H9 (cell line): Measurements from ENCODE around the gene XRRA1. TPM values are rescaled to one million over a fixed set of nuclear protein-coding genes. Genes with fewer than 3 reads are reported as not detected.

Experiments
- DNase-seq: peaks from one replicate; pipeline ENCODE4 v3.0.0-alpha.2; 2017
- H2AFZ ChIP-seq: one replicate; pipeline ENCODE4 v1.6.1; 2013; ENCODE audit warnings: mild to moderate bottlenecking, low read length, control low read depth, moderate library complexity
- H2AK5ac ChIP-seq: 2 replicates; pipeline ENCODE4 v1.6.1; 2013; ENCODE audit warnings: low read length, control low read depth, mixed read lengths; ENCODE audit not compliant: insufficient read length
- H2BK120ac ChIP-seq: one replicate; pipeline ENCODE4 v1.6.1; 2013; ENCODE audit warnings: low read depth, mild to moderate bottlenecking, low read length, control low read depth, inconsistent platforms; ENCODE audit not compliant: poor library complexity, severe bottlenecking
- H2BK12ac ChIP-seq: 2 replicates; pipeline ENCODE4 v1.6.1; 2013; ENCODE audit warnings: low read length, control low read depth, mixed read lengths, low read depth; ENCODE audit not compliant: insufficient read length
- H2BK15ac ChIP-seq: 2 replicates; pipeline ENCODE4 v1.6.1; 2013; ENCODE audit warnings: low read depth, low read length, control low read depth
- H2BK20ac ChIP-seq: one replicate; pipeline ENCODE4 v1.6.1; 2013; ENCODE audit warnings: low read depth, mild to moderate bottlenecking, low read length, control low read depth, inconsistent platforms; ENCODE audit not compliant: poor library complexity, severe bottlenecking
- H2BK5ac ChIP-seq: 2 replicates; pipeline ENCODE4 v1.6.1; 2013; ENCODE audit warnings: low read length, control low read depth, mixed read lengths; ENCODE audit not compliant: insufficient read length
- H3K14ac ChIP-seq: 2 replicates; pipeline ENCODE4 v1.6.1; 2013; ENCODE audit warnings: low read length, control low read depth; ENCODE audit not compliant: insufficient read depth
- H3K18ac ChIP-seq: 2 replicates; pipeline ENCODE4 v1.6.1; 2013; ENCODE audit warnings: low read depth, mild to moderate bottlenecking, mixed read lengths, low read length, control low read depth; ENCODE audit not compliant: insufficient read length
- H3K23ac ChIP-seq: 2 replicates; pipeline ENCODE4 v1.6.1; 2013; ENCODE audit warnings: low read length, control low read depth, mixed read lengths, low read depth; ENCODE audit not compliant: insufficient read length
- H3K23me2 ChIP-seq: 2 replicates; pipeline ENCODE4 v1.6.1; 2013; ENCODE audit warnings: low read depth, mild to moderate bottlenecking, mixed read lengths, low read length, control low read depth; ENCODE audit not compliant: insufficient read length, poor library complexity, severe bottlenecking
- H3K27ac ChIP-seq: 2 replicates; pipeline ENCODE4 v1.5.1; 2013; ENCODE audit warnings: low read length, control low read depth, mixed read lengths, low read depth; ENCODE audit not compliant: insufficient read length
- H3K27me3 ChIP-seq: 2 replicates; pipeline ENCODE4 v1.6.1; 2013; ENCODE audit warnings: low read length, control low read depth, inconsistent platforms; ENCODE audit not compliant: insufficient read depth
- H3K4ac ChIP-seq: 2 replicates; pipeline ENCODE4 v1.6.1; 2013; ENCODE audit warnings: low read depth, mild to moderate bottlenecking, control low read depth, inconsistent platforms, low read length, moderate library complexity
- H3K4me1 ChIP-seq: 2 replicates; pipeline ENCODE4 v1.6.1; 2013; ENCODE audit warnings: low read length, control low read depth, inconsistent platforms; ENCODE audit not compliant: insufficient read depth
- H3K4me2 ChIP-seq: 2 replicates; pipeline ENCODE4 v1.6.1; 2013; ENCODE audit warnings: low read length, control low read depth, mixed read lengths; ENCODE audit not compliant: insufficient read length, insufficient read depth
- H3K56ac ChIP-seq: 2 replicates; pipeline ENCODE4 v1.6.1; 2013; ENCODE audit warnings: low read depth, mild to moderate bottlenecking, mixed read lengths, low read length, control low read depth; ENCODE audit not compliant: insufficient read length
- H3K79me1 ChIP-seq: 2 replicates; pipeline ENCODE4 v1.6.1; 2013; ENCODE audit warnings: low read depth, mild to moderate bottlenecking, moderate library complexity, low read length, control low read depth, inconsistent platforms; ENCODE audit not compliant: insufficient read depth, poor library complexity, severe bottlenecking
- H3K79me2 ChIP-seq: 2 replicates; pipeline ENCODE4 v1.6.1; 2013; ENCODE audit warnings: low read length, control low read depth, inconsistent platforms; ENCODE audit not compliant: insufficient read depth
- H3K9ac ChIP-seq: 2 replicates; pipeline ENCODE4 v1.6.1; 2013; ENCODE audit warnings: low read length, control low read depth, mixed read lengths; ENCODE audit not compliant: insufficient read length; ENCODE audit errors: extremely low read depth
- H3K9me3 ChIP-seq: one replicate; pipeline ENCODE4 v1.6.1; 2013; ENCODE audit warnings: low read depth, low read length, inconsistent platforms; ENCODE audit not compliant: control insufficient read depth
- H3T11ph ChIP-seq: one replicate; pipeline ENCODE4 v1.6.1; 2013; ENCODE audit warnings: mild to moderate bottlenecking, low read length, control low read depth, inconsistent platforms
- H4K20me1 ChIP-seq: one replicate; pipeline ENCODE4 v1.6.1; 2013; ENCODE audit not compliant: control insufficient read depth, insufficient read length, insufficient read depth
- H4K5ac ChIP-seq: 2 replicates; pipeline ENCODE4 v1.6.1; 2013; ENCODE audit warnings: low read depth, mild to moderate bottlenecking, mixed read lengths, low read length, control low read depth; ENCODE audit not compliant: insufficient read length
- H4K8ac ChIP-seq: replicated peaks from 2 replicates; pipeline ENCODE4 v1.6.1; 2013; ENCODE audit warnings: low read length, control low read depth, mixed read lengths, low read depth; ENCODE audit not compliant: insufficient read length
- H4K91ac ChIP-seq: 2 replicates; pipeline ENCODE4 v1.6.1; 2013; ENCODE audit warnings: low read depth, mild to moderate bottlenecking, moderate library complexity, mixed read lengths, low read length, control low read depth; ENCODE audit not compliant: insufficient read length
- H3K27ac Mint-ChIP-seq, 3 experiments: 2 replicates in 2 of 3; 3 replicates in 1 of 3; pipeline ENCODE4 v1.8.0; 2020 to 2021; ENCODE audit warnings: mixed read lengths in 3 of 3, mild to moderate bottlenecking in 1 of 3, moderate library complexity in 1 of 3
- H3K27me3 Mint-ChIP-seq: 2 replicates; pipeline ENCODE4 v1.8.0; 2021; ENCODE audit warnings: low read depth, mild to moderate bottlenecking, moderate library complexity, mixed read lengths
- H3K36me3 Mint-ChIP-seq, 3 experiments: 2 replicates in 2 of 3; 3 replicates in 1 of 3; pipeline ENCODE4 v1.8.0; 2020 to 2021; ENCODE audit warnings: low read depth in 3 of 3, mixed read lengths in 3 of 3; ENCODE audit not compliant: insufficient read depth in 1 of 3
- H3K4me1 Mint-ChIP-seq, 2 experiments: 2 replicates each; pipeline ENCODE4 v1.8.0; 2020; ENCODE audit warnings: mixed read lengths in 2 of 2
- H3K4me3 Mint-ChIP-seq, 2 experiments: 2 replicates in 1 of 2; 3 replicates in 1 of 2; pipeline ENCODE4 v1.8.0; 2020 to 2021; ENCODE audit warnings: mild to moderate bottlenecking in 2 of 2, mixed read lengths in 2 of 2, moderate library complexity in 1 of 2
- H3K9me3 Mint-ChIP-seq, 2 experiments: 2 replicates in 1 of 2; 3 replicates in 1 of 2; pipeline ENCODE4 v1.8.0; 2020; ENCODE audit warnings: mild to moderate bottlenecking in 2 of 2, mixed read lengths in 2 of 2, moderate library complexity in 1 of 2
- WGBS: extraction: QIAGEN DNeasy Blood & Tissue Kit; methylation state at CpG from one replicate; pipeline ENCODE4 v1.1.7; 2013; ENCODE audit warnings: missing lambda C conversion rate, low lambda C conversion rate, mixed read lengths; ENCODE audit not compliant: insufficient read length; ENCODE audit errors: extremely low coverage; 5-methylcytosine and 5-hydroxymethylcytosine counted together
- total RNA-seq: library from RNA; stranded (reverse); gene quantifications from 2 replicates; pipeline ENCODE4 v1.2.1, GENCODE V29; 2021
- TF ChIP-seq, protein P1 (sequence below): fragments of 200-600 bp; sonication (generic); conservative IDR thresholded peaks from 3 replicates; pipeline ENCODE4 v1.8.0; 2021; ENCODE audit warnings: antibody characterized with exemption, mild to moderate bottlenecking

Gene XRRA1
- total RNA-seq, 1 experiment from 2014 or later, result 4.5 TPM

- no peaks in the 10 kb centered on the region for H3K4me1 ChIP-seq
Measured at GRCh38 chr11:74984070-74984469, 35.2 kb upstream of the XRRA1 start.

More at GRCh38 chr11:74984070-74984469, 35.2 kb upstream of the XRRA1 start:
- Histone ChIP-seq H3K18ac (no peak overlapping the region), H3K23ac (no peak overlapping the region), H2BK120ac (no peak overlapping the region), H4K8ac (no peak overlapping the region), H3K9ac (no peak overlapping the region), H2AK5ac (no peak overlapping the region), H2BK20ac (no peak overlapping the region), H3K23me2 (peaks cover 1% of the 10 kb centered on the region), H2BK15ac (no peak overlapping the region), H2AFZ (no peak overlapping the region), H3K14ac (no peak overlapping the region), H3K9me3 (no peaks in the 10 kb centered on the region), H3K27ac (no peak overlapping the region), H2BK5ac (no peak overlapping the region), H3K79me2 (no peaks in the 10 kb centered on the region), H3K79me1 (no peaks in the 10 kb centered on the region), H2BK12ac (no peak overlapping the region), H3K56ac (no peak overlapping the region), H4K20me1 (no peaks in the 10 kb centered on the region), H3K4me2 (no peak overlapping the region), H3K27me3 (no peaks in the 10 kb centered on the region), H3K4ac (no peak overlapping the region), H3T11ph (no peak overlapping the region), H4K91ac (no peak overlapping the region), H4K5ac (no peak overlapping the region)
- no peak overlapping the region for H3K27ac Mint-ChIP-seq
- TF ChIP-seq, protein P1, sequence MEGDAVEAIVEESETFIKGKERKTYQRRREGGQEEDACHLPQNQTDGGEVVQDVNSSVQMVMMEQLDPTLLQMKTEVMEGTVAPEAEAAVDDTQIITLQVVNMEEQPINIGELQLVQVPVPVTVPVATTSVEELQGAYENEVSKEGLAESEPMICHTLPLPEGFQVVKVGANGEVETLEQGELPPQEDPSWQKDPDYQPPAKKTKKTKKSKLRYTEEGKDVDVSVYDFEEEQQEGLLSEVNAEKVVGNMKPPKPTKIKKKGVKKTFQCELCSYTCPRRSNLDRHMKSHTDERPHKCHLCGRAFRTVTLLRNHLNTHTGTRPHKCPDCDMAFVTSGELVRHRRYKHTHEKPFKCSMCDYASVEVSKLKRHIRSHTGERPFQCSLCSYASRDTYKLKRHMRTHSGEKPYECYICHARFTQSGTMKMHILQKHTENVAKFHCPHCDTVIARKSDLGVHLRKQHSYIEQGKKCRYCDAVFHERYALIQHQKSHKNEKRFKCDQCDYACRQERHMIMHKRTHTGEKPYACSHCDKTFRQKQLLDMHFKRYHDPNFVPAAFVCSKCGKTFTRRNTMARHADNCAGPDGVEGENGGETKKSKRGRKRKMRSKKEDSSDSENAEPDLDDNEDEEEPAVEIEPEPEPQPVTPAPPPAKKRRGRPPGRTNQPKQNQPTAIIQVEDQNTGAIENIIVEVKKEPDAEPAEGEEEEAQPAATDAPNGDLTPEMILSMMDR, result no peak
- no peak for DNase-seq
- H3K4me1 Mint-ChIP-seq, result 0 out of 4 replicates have a peak, but pooled peaks cover 0 to 2% of the 10 kb centered on the region in 2 experiments
- H3K4me3 Mint-ChIP-seq, result no peak overlapping the region
- peaks cover 0 to 8% (median 4%) of the 10 kb centered on the region in 3 experiments; a peak in 2 of 7 replicates for H3K36me3 Mint-ChIP-seq
- no peaks in the 10 kb centered on the region for H3K9me3 Mint-ChIP-seq
- WGBS, result no CpG with 5 or more reads among the region's 3 CpGs
- no peaks in the 10 kb centered on the region for H3K27me3 Mint-ChIP-seq
